Glutamatergic neuron (in vitro differentiated cells): ENCODE measurements around the gene ARHGEF26. TPM values are rescaled to one million over a fixed set of nuclear protein-coding genes. Genes with fewer than 3 reads are reported as not detected.

Experiments
- DNase-seq: peaks from one replicate; pipeline ENCODE4 v3.0.0; 2022
- H3K27ac Mint-ChIP-seq: one replicate; pipeline ENCODE4 v1.8.0; 2020; ENCODE audit warnings: mild to moderate bottlenecking, mixed read lengths, inconsistent platforms; ENCODE audit not compliant: unreplicated experiment
- H3K27me3 Mint-ChIP-seq: one replicate; pipeline ENCODE4 v1.8.0; 2020; ENCODE audit warnings: mild to moderate bottlenecking, moderate library complexity, mixed read lengths, inconsistent platforms; ENCODE audit not compliant: unreplicated experiment
- H3K36me3 Mint-ChIP-seq: one replicate; pipeline ENCODE4 v1.8.0; 2020; ENCODE audit warnings: mild to moderate bottlenecking, mixed read lengths, inconsistent platforms; ENCODE audit not compliant: unreplicated experiment
- H3K4me1 Mint-ChIP-seq: one replicate; pipeline ENCODE4 v1.8.0; 2020; ENCODE audit warnings: mild to moderate bottlenecking, low read depth, mixed read lengths, inconsistent platforms; ENCODE audit not compliant: unreplicated experiment
- H3K4me3 Mint-ChIP-seq: one replicate; pipeline ENCODE4 v1.8.0; 2020; ENCODE audit warnings: mild to moderate bottlenecking, mixed read lengths, inconsistent platforms; ENCODE audit not compliant: unreplicated experiment
- H3K9me3 Mint-ChIP-seq: one replicate; pipeline ENCODE4 v1.8.0; 2020; ENCODE audit warnings: mild to moderate bottlenecking, moderate library complexity, mixed read lengths, inconsistent platforms; ENCODE audit not compliant: unreplicated experiment
- CTCF ChIP-seq: fragments of 200-600 bp; sonication (generic); IDR thresholded peaks from one replicate; pipeline ENCODE4 v1.5.0; 2021; ENCODE audit not compliant: partially characterized antibody, unreplicated experiment
- total RNA-seq: library from RNA; stranded (reverse); fragmentation: NEBNext Ultra II Directional; extraction: Animal tissue kit (Norgen Biotek cat#: 25700); gene quantifications from one replicate; pipeline ENCODE4 v1.2.1, GENCODE V29; 2021; ENCODE audit not compliant: unreplicated experiment

ARHGEF26 gene
- total RNA-seq, 1 donor from 2014 or later: 4.4 TPM

GRCh38 chr3:154184582-154184981 lies 63.4 kb downstream of the ARHGEF26 start:
- Mint-ChIP-seq H3K27ac (peak overlapping the region; percentile 25), H3K4me1 (peaks cover 34% of the 10 kb centered on the region), H3K36me3 (no peaks in the 10 kb centered on the region), H3K9me3 (no peaks in the 10 kb centered on the region), H3K4me3 (no peak overlapping the region), H3K27me3 (no peaks in the 10 kb centered on the region)
- TF ChIP-seq CTCF: no peak
- DNase-seq: no peak

- Mint-ChIP-seq H3K27me3 (no peaks in the 10 kb centered on the region), H3K27ac (peak overlapping the region; percentile 17), H3K36me3 (no peaks in the 10 kb centered on the region), H3K4me1 (peaks cover 22% of the 10 kb centered on the region), H3K4me3 (no peak overlapping the region), H3K9me3 (no peaks in the 10 kb centered on the region)
- TF ChIP-seq CTCF: no peak
- no peak for DNase-seq
Measured at GRCh38 chr3:154188437-154188836, 67.2 kb downstream of the ARHGEF26 start.

- Mint-ChIP-seq H3K4me3 (peak overlapping the region; percentile 22), H3K9me3 (no peaks in the 10 kb centered on the region), H3K36me3 (no peaks in the 10 kb centered on the region), H3K27ac (peak overlapping the region; percentile 64), H3K4me1 (peaks cover 22% of the 10 kb centered on the region), H3K27me3 (no peaks in the 10 kb centered on the region)
- no peak for DNase-seq
- no peak for TF ChIP-seq CTCF
Measured at GRCh38 chr3:154188846-154189245, 67.7 kb downstream of the ARHGEF26 start.

- Mint-ChIP-seq H3K27me3 (no peaks in the 10 kb centered on the region), H3K36me3 (no peaks in the 10 kb centered on the region), H3K27ac (no peak overlapping the region), H3K9me3 (no peaks in the 10 kb centered on the region), H3K4me1 (peaks cover 16% of the 10 kb centered on the region), H3K4me3 (no peak overlapping the region)
- TF ChIP-seq CTCF: no peak
- DNase-seq: no peak
Measured at GRCh38 chr3:154191520-154191919, 70.3 kb downstream of the ARHGEF26 start.

GRCh38 chr3:154192225-154192624 lies 71.0 kb downstream of the ARHGEF26 start:
- no peak for DNase-seq
- no peak for TF ChIP-seq CTCF
- H3K4me1 Mint-ChIP-seq: peaks cover 16% of the 10 kb centered on the region
- no peaks in the 10 kb centered on the region for H3K36me3 Mint-ChIP-seq
- no peaks in the 10 kb centered on the region for H3K27me3 Mint-ChIP-seq
- no peak overlapping the region for H3K27ac Mint-ChIP-seq
- no peaks in the 10 kb centered on the region for H3K9me3 Mint-ChIP-seq
- no peak overlapping the region for H3K4me3 Mint-ChIP-seq
